Raji (cell line): ENCODE results near the gene TLCD5.

Source experiments
- POLR2A ChIP-seq: IDR thresholded peaks from 2 replicates; pipeline ENCODE4 v1.6.1; 2011; ENCODE audit warnings: low read depth, low read length, control low read depth; ENCODE audit not compliant: insufficient read depth

TLCD5 gene

GRCh38 chr11:120327311-120327710, 2.2 kb downstream of the TLCD5 start:
- no peak for TF ChIP-seq POLR2A

DNA sequence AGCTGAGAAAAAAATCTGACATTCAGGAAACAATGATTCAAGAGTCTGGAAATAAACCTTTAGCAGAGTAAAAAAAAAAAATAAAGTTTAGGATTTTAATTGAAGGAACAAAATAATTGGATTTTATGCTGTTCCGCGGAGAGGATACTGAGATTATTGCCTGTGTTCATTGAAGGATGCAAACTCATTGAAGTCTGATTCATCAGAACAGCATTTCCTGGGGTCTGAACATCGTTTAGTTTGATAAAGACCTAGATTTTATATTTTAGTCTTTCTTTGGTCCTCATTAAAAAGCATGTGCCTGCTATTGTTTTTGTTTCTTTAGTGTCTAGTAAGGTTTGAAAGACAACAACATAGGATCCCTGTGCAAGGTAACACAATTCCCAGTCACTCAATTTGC, 4.5 kb downstream of the TLCD5 start:
- TF ChIP-seq POLR2A = no peak

- TF ChIP-seq POLR2A = no peak
These were observed 4.9 kb downstream of the TLCD5 start for GRCh38 chr11:120330045-120330444.

GRCh38 chr11:120331301-120331996, 6.3 kb downstream of the TLCD5 start:
- TF ChIP-seq POLR2A = no peak

DNA sequence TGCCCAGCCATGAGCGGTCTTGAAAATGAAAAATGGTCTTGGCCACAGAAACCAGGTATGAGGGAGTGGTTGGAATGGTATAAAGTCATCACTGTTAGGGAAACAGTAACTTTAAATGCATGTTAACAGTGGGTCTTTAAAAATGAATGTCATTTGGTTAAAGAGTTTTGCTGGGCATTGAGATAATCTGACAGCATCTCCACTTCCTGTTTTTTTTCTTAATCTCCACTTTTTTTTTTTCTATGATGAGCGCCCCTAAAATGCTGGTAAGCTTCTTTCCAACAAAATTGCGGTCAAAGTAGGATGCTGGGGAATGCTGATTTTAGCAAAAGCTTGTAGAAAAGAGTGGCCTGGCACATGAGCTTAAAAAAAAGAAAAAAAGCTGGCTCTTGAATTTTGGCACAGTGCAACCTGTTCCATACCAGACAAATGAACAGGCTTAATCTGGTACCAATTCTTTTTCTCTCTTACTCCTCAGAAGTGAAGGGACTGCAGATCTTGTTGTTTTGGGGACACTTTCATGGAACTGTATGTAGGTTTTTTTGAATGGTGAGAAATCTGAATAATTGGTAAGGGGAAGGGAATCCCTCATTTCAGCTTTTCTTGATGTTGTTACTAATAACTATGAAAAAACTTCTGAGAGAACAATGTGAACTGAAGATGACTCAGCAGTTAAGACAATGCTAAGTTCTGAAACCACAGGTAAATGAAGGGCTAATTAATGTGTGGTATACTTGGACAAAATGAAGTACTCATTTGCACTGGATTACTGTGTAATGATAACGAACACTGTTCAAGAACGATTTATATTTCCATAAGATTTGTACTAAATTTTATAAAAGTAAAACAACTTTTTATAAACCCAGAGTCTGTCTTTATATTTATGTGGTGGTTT, 8.0 kb downstream of the TLCD5 start:
- TF ChIP-seq POLR2A = no peak

- TF ChIP-seq POLR2A = no peak
These were observed 8.7 kb downstream of the TLCD5 start for GRCh38 chr11:120333801-120334200.

- TF ChIP-seq POLR2A = no peak
These were observed 9.2 kb downstream of the TLCD5 start for GRCh38 chr11:120334332-120334731.

- no peak for TF ChIP-seq POLR2A
These were observed 9.9 kb downstream of the TLCD5 start for GRCh38 chr11:120334894-120335462.

- no peak for TF ChIP-seq POLR2A
These were observed 10.4 kb downstream of the TLCD5 start for GRCh38 chr11:120335556-120335907.

DNA sequence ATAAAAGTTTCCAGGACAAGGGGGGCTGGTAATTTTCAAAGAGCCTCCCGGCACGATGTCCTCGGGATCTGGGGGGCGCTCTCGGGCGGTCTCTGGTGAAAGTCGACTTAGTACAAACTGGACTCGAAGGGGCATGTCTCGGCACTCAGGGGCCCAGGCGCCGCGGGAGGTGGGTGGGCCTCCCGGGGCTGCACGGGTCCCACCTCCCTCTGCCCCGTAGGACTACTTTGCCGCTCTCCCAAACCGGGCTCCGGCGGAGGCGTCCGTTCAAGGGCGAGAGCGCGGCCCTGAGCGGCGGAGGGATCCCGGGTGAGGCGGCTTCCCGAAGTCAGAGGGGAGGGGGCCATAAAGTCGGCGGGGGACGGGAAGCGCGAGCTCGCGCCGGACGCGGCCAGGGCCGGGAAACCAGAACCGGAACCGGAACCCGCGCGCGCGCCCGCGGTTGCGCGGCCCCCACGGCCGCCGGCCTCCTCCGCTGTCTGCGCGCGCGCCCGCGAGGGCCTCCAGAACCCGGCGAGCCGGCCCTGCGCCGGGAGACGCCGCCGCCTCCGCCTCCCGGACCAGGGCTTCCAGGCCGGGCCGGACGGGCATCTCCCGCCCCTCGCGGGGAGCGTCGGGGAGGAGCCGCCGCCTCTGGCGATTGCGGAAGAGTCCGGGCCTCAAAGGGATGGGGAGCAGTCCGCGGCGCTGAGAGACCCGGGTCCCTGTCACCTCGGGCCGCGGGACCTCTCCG, 11.0 kb downstream of the TLCD5 start, which contains the start of gene ARHGEF12:
TSS of gene ARHGEF12 (plus strand) at position 506 of the 733 bp plus-strand sequence. CDS start 831 bp downstream, outside the sequence.
- TF ChIP-seq POLR2A = no peak

GRCh38 chr11:120336641-120337354, 11.7 kb downstream of the TLCD5 start:
- no peak for TF ChIP-seq POLR2A

DNA sequence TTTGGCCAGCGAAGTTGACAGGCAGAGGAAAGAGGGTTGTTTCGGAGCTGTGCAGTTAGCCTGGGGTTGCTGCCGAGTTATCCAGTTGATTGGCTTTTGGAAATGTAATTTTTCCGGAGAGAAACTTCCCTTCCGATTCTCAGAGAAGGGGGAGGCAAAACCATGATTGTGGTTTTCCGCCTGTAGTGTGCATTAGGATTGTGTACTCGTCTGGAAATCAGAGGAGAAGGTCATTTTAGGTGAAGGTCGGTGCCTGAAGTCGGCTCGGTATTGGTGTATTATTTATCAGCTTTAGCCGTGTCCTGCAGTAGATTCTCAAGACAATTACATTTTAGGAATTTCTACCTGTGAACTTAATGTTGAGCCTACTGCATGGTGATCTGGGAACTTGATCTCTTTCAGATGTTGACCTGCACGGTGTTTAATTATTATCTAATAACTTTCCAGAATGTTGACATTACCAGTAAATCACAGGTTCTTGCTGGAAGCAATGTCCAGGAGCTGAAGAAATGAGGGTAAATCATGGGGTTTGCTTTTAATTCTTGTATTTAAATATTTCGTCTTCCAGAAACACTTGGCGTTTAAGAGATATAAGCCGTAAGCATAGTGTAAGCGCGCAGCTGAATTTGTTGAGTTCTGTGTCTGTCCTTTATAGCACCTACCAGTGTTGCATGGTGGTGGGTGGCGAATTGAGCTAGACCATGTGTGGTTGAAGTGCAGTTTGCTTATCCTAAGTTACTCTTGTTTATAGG, 12.4 kb downstream of the TLCD5 start:
- no peak for TF ChIP-seq POLR2A

DNA sequence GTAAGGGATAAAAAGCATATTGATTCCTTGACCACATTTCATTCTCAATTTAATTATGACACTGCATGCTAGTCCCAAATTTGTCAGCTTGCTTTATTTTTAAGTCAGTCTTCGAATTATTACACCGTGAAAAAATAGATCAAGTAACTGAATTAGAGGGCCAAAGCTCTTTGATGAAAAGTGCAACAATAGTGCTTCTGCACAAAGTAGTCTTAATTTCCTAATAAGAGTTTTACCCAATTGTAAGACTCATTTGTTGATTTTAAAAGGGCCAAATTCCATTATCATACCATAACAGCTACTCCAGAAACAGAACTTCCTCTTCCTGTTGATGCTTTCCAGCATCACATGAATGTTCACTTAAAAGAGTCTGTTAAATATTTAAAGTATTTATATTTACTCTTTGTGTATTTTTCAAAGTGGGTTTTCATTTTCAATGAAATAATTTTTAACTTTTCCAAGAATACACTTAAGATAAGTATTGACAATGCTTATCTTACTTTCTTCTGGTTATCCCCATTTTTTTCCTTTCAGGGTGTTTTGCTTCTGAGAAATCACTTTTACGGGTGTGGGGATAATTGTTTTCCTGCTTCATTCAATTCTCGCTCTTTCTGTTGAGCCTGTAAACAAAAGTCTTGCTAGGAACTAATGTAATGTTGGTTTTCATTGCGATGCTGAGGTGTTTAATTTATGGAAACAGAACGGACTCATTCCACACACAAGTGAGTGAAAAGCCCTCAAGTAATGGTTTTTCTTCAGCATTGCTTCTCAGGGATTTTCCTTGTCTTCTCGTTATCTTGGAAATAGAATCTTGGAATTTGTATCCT, 13.2 kb downstream of the TLCD5 start:
- TF ChIP-seq POLR2A = no peak
